OCI-M2 (cell line): ENCODE measurements around the gene ZC3H7A.
"Not testable (repeated sequence)": the region's sequence is repeated elsewhere in the genome, so short reads cannot be mapped to it uniquely, and the experiment has no call there.

Source experiments
- DNase-seq: peaks from one replicate; lab custom pipeline; 2025; ENCODE audit not compliant: unreplicated experiment; lab: John Stamatoyannopoulos, UW

ZC3H7A gene

GRCh38 chr16:11797166-11797956 is at the start of gene ZC3H7A:
ZC3H7A (minus strand) TSS chr16:11797258; CDS start chr16:11782354, 14,904 bp downstream.
- DNase-seq, result peak; percentile 50

DNA sequence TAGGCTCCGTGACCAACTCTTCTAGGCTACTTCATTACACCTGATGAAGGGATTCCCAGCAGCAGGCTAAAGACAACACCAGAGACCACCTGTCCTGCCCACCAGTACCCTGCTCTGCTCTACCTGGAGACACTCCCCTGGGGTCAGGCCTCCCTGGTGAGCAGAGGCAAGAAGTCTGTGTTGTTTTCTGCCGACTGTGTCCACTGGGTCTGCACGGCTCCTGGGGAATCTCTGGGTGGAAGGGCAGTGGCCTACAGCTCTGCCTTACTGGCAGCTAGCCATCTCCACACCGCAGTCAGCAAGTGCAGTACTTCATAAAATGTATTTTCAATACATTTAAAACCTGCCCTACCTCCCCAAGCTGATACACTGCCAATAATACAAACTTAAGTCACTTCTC is 47.4 kb upstream of the ZC3H7A start:
- DNase-seq, result no peak

- DNase-seq, result no peak
Observed at GRCh38 chr16:11843861-11844260, 46.8 kb upstream of the ZC3H7A start.

DNA sequence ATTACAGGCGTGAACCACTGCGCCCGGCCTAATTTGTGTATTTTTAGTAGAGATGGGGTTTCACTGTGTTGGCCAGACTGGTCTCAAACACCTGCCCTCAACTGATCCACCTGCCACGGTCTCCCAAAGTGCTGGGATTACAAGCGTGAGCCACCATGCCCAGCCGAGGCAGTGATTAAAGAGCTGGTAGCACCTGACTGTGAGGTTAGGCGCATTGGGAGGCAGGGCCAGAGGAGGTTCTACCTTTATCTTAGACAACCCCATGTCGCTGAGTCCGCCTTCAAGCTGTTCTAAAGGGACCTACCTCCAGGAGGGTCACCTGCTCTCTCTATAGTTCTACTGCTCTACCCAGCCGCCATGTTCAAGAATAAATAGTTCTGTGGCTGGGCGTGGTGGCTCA is 46.1 kb upstream of the ZC3H7A start:
- no peak for DNase-seq

DNA sequence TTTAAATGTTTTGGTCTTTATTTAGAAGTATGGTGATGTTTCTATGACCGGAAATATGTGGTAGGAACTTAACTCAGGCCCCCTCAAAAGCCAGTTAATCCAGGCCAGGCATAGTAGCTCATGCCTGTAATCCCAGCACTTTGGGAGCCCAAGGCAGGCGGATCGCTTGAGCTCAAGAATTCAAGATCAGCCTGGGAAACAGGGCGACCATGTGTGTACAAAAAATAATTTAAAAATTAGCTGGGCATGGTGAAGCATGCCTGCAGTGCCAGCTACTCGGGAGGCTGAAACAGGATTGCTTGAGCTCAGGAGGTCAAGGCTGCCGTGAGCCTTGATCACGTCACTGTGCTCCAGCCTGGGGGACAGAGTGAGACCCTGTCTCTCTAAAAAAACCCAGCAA is 44.0 kb upstream of the ZC3H7A start:
- no peak for DNase-seq

GRCh38 chr16:11836650-11837244 is 39.7 kb upstream of the ZC3H7A start:
- no peak for DNase-seq

DNA sequence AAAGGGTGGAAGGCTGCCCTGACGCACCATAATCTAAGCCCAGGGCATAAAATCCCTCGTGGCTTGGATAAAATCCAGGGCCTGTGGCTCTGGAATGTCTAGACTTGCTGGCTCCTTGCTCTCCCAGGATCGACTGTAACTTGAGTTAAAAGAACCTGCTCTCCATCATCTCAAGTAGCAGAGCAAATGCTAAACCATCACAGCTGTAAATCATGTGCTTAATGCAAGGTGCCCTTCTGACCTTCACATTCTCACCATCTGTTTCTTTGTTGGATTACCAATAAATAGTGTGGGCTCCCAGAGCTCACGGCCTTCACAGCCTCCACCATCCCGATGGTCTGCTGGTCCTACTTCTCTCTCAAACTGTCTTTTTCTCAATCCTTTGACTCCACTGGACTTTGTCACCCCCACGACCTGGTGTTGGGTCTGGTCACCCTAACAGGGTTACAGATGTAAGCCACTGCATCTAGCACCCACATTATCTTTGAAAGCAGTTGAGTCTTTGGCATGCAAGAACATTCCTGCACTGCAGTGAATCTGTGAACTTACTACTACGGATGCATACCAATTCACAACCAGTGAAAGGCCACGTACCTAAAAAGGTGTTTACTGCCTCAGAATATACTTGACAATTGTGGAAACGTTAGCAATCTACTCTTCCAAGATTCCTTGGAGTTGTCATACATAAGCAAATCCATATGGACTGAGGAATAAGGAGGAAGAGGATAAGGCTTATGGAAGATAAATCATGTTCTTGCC is 39.0 kb upstream of the ZC3H7A start:
- DNase-seq, result no peak

DNA sequence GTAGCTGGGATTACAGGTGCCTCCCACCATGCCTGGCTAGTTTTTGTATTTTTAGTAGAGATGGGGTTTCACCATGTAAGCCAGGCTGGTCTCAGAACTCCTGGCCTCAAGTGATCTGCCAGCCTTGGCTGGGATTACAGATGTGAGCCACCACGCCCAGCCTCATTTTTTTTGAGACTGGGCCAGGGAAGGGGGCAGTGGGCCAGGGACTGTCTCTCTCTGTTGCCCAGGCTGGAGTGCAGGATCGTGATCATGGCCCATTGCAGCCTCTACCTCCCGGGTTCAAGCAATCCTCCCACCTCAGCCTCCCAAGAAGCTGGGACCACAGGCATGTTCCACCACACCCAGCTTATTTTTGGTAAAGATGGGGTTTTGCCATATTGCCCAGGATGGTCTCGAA is 38.3 kb upstream of the ZC3H7A start:
- no peak for DNase-seq

DNA sequence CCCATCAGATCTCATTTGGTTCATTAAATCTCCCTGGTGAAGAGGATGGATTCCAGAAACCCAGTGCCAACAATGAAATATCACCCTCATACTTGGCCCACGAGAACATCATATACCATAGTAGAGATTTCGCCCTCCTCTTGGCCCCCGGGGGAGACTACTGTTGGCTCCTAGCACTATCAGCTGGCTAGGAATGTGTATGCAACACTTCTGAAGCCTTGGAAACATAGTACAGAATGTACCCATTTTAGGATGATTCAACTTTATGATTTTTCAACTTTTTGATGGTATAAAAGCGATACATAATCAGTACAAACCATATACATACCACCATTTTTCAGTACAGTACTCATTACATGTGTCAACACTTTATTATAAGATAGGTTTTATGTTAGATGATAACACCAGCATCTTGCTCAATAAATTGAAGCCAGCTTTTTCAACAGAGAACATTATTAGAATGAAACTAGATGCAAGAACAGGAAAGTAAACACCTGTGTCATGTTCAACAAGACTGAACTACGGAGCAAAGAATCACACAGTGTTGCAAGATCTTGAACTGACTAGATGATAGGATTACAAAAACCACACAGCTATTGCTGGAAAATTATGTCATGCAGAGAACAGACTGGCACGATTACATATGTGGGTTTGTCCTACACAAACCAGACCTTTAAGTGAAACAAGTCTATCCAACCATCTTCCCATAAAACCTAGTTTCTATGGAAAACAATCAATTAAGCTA is 37.1 kb upstream of the ZC3H7A start:
- no peak for DNase-seq

DNA sequence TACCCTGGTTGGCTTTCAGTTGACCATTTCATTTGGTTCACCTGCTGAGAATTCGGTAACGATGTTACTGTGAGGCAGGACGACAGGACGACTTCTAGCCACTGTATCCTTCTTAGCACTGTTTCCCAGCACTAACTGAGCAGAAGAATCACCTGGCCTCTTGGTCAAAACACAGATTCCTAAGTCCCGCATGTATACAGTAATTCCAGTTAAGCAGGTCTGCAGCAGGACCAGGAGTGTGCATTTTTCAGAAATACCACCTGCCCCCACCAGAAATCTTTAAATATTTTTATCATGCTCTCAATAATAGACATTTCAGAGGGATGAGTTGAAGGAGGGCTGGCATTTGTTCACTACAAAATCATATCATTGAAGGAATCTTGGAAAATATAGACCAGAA is 31.6 kb upstream of the ZC3H7A start:
- DNase-seq, result no peak

DNA sequence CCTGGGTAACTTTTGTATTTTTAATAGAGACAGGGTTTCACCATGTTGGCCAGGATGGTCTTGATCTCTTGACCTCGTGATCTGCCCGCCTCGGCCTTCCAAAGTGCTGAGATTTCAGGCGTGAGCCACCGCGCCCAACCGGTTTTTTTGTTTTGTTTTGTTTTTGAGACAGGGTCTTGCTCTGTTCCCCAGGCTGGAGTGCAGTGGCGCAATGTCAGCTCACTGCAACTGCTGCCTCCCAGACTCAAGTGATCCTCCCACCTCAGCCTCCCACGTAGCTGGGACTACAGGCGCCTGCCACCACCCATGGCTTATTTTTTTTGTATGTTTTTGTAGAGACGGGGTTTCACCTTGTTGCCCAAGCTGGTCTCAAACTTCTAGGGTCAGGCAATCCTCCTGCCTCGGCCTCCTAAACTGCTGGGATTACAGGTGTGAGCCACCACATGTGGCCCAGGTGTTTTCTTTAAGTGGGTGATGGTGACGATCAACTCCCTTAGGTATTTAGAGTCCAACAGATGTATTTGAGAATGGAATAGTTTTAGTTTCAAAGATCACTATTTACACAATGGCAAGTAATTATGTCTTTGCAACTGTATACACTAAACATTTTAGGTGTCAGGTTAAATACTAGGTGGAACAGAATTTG is 28.6 kb upstream of the ZC3H7A start:
- not testable (repeated sequence) for DNase-seq

DNA sequence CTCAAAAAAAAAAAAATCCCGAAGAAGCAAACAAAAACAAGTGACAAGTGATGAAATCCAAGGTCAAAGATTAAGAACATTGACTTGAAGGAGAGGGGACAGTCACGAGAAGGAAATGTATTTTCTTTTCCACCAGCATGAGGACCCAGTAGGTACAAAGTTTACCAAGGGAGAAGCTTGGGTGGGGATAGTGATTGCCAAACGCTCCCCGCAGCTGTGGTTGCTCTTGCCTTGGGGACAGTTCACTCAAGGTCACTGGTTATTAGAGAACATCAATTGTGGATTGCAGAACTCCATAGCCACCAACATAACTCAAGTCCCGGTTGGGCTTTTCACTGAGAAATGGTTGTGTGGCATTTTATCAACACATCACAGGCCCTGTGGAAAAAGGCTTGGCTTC is 27.3 kb upstream of the ZC3H7A start:
- DNase-seq, result no peak

DNA sequence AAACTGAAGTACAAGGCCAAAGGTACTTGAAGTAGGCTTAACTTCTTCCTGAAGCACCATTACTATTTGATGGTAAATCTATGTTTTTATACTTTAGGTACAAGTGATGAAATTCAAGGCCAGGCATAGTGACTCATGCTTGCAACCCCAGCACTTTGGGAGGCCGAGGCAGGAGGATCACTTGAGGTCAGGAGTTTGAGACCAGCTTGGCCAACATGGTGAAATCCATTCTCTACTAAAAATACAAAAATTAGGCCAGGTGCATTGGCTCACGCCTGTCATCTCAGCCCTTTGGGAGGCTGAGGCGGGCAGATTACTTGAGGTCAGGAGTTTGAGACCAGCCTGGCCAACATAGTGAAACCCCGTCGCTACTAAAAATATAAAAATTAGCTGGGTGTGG is 26.6 kb upstream of the ZC3H7A start:
- DNase-seq, result not testable (repeated sequence)

GRCh38 chr16:11819798-11820197 is 22.7 kb upstream of the ZC3H7A start:
- DNase-seq, result no peak

- DNase-seq, result not testable (repeated sequence)
Observed at GRCh38 chr16:11818970-11819369, 21.9 kb upstream of the ZC3H7A start.

DNA sequence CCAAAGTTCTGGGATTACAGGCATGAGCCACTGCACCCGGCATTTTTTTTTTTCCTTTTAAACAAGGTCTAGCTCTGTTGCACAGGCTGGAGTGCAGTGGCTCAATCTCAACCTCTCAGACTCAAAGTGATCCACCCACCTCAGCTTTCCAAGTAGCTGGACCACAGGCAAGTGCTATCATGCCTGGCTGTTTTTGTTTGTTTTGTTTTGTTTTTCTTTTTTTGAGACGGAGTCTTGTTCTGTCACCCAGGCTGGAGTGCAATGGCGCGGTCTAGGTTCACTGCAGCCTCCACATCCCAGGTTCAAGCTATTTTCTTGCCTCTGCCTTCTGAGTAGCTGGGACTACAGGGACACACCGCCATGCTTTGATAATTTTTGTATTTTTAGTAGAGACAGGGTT is 19.1 kb upstream of the ZC3H7A start:
- DNase-seq, result no peak

DNA sequence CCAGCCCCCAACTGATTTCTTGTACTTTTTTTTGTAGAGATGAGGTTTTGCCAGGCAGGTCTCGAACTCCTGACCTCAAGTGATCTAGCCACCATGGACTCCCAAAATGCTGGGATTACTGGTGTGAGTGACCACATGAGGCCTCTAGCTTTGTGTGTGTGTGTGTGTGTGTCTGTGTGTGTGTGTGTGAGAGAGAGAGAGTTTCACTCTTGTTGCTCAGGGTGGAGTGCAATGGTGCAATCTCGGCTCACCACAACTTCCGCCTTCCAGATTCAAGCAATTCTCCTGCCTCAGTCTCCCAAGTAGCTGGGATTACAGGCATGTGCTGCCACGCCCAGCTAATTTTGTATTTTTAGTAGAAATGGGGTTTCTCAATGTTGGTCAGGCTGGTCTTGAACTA is 17.7 kb upstream of the ZC3H7A start:
- DNase-seq, result not testable (repeated sequence)

GRCh38 chr16:11806721-11807120 is 9.7 kb upstream of the ZC3H7A start:
- no peak for DNase-seq

GRCh38 chr16:11805556-11805955 is 8.5 kb upstream of the ZC3H7A start:
- no peak for DNase-seq

DNA sequence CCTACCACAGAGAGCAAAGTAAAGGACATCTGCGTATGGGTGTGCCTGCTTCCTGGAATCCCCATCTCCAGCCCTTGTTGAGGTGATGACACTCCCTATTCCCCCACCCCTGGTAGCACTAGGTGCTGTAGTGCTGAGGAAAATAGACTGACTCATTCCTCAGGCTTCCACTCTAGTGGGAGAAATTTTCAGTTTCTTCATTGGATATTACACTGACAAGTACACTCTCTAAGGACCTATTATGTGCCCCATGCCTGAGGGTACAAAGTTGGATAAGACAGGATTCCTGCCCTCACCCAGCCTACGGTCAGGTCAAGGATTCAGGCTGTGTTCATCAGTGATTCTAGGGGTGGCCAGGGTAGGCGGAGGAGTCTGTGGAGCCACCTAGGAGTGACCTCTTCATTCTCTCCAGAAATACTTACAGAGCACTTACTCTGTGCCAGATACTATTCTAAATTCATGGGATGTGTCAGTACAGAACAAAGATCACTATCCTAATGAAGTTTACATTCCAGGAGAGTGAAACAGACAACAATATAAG is 4.5 kb upstream of the ZC3H7A start:
- DNase-seq, result no peak

DNA sequence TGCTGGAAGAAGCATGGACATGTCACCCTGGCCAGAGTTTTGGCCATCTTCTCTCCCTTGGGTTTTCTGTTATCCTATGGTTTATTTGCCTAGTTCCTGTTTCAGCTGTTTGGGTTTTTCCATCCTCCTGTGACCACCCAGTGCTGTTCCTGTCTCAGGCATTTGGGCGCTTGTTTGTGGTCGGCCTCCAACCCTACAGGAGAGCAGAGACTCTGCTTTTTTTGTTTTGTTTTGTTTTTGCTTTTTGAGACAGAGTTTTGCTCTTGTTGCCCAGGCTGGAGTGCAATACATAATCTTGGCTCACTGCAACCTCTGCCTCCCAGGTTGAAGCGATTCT is 3.3 kb upstream of the ZC3H7A start:
- DNase-seq, result no peak
